ENCODE results near the gene C19orf81.
A peak's percentile ranks its signal among the peaks of the same experiment; 100 is the strongest.

The C19orf81 gene

DNA sequence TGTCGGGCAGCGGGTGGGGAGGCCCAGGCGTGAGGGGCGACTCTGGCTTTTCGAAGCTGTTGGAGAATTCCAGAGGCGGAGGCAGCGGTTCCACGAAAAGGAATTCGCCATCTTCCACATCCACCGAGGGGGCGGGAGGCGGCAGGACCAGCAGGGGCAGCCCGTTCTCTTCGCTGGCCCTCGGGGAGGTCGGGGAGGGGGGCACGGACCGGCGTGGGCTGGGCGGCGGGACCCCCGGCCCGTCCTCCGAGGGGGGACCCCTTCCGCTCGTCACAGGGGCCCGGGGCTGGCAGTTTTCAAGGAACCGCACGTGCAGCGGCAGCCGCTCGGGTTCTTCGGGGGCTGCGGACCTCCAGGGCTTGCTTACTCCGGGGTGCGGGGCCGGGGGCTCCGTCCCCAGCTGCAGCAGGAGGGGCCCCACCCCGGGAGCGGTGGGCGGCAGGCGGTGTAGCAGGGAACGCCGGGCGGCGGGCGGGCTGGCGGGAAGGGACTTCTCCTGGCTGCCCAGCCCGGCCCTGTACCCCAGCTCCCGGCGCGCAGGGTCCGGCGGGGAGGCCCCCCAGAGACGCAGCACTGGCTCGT, 18.0 kb downstream of the C19orf81 start:
- no peak overlapping the region for H3K4me3 ChIP-seq (ENCODE audit: low read length)
- TF ChIP-seq, protein P1, sequence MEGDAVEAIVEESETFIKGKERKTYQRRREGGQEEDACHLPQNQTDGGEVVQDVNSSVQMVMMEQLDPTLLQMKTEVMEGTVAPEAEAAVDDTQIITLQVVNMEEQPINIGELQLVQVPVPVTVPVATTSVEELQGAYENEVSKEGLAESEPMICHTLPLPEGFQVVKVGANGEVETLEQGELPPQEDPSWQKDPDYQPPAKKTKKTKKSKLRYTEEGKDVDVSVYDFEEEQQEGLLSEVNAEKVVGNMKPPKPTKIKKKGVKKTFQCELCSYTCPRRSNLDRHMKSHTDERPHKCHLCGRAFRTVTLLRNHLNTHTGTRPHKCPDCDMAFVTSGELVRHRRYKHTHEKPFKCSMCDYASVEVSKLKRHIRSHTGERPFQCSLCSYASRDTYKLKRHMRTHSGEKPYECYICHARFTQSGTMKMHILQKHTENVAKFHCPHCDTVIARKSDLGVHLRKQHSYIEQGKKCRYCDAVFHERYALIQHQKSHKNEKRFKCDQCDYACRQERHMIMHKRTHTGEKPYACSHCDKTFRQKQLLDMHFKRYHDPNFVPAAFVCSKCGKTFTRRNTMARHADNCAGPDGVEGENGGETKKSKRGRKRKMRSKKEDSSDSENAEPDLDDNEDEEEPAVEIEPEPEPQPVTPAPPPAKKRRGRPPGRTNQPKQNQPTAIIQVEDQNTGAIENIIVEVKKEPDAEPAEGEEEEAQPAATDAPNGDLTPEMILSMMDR (IDR thresholded peaks at IDR 0.05; ENCODE audit: insufficient read depth, low read depth, low read length, missing control alignments), result no peak
- DNase-seq (ENCODE audit: low read depth), result no peak

DNA sequence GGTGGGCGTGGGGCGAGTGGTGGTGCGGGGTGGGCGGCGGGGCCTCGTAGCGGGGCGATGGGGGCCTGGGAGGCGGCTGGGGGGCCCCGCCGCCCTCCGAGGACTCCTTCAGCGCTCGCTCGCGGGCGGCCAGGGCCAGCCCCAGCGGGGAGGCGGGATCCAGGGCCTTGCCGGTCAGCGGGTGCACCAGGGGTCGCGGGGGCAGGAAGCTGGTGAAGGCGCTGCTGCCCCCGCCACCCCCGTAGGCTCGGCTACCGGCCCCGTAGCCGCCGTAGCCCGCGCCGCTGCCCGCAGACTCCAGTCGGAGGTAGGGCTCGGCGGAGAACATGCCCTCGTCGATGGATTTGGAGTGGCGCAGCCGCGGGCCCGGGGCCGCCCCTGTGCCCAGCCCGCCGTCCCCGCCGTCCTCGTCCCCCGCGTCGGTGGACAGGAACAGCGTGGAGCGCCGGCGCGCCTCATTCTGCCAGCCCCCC, 18.6 kb downstream of the C19orf81 start:
- DNase-seq (ENCODE audit: low read depth), result no peak
- H3K4me3 ChIP-seq (ENCODE audit: low read length), result no peak overlapping the region
- TF ChIP-seq, protein P1 (IDR thresholded peaks at IDR 0.05; ENCODE audit: insufficient read depth, low read depth, low read length, missing control alignments), result no peak

DNA sequence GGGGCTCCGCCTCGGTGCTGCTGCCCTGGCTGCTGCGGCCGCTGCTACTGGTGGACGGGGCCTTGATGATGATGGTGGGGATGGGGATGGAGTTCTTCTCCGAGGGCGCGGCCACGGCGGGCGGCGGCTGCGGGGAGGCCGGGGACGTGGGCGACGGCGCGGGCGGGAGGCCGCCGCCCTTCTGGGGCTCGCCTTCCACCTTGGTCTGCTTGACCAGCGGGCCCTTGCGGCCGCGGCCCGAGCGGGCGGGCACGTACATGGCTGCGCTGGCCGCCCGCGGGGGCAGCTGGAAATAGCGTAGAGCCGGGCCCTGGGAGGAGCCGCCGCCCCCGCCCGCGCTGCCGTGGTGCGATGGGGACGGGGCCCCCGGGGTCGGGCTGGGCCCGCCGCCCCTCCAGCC, 19.2 kb downstream of the C19orf81 start:
- no peak for DNase-seq (ENCODE audit: low read depth)
- TF ChIP-seq, protein P1 (IDR thresholded peaks at IDR 0.05; ENCODE audit: insufficient read depth, low read depth, low read length, missing control alignments), result no peak
- H3K4me3 ChIP-seq (ENCODE audit: low read length), result no peak overlapping the region

DNA sequence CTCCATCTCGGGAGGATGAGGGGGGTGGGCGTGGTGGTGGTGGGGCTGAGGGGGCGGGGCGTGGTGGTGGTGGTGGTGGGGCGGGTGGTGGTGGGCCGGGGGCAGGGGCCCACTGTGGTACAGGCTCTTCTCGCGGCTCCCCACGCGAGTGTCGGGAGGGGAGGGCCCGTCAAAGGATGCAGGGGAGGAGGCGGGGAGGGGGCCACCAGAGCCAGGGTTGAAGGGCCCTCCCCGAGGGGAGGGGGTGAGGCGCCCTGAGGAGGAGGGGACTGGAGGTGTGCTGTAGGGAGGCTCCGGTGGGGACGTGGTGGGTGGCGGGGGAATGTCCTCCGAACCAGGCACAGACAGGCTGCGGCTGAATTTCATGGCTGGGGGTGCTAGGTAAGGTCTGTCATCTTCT, 19.6 kb downstream of the C19orf81 start:
- H3K4me3 ChIP-seq (ENCODE audit: low read length), result no peak overlapping the region
- DNase-seq (ENCODE audit: low read depth), result no peak
- TF ChIP-seq, protein P1 (IDR thresholded peaks at IDR 0.05; ENCODE audit: insufficient read depth, low read depth, low read length, missing control alignments), result no peak

DNA sequence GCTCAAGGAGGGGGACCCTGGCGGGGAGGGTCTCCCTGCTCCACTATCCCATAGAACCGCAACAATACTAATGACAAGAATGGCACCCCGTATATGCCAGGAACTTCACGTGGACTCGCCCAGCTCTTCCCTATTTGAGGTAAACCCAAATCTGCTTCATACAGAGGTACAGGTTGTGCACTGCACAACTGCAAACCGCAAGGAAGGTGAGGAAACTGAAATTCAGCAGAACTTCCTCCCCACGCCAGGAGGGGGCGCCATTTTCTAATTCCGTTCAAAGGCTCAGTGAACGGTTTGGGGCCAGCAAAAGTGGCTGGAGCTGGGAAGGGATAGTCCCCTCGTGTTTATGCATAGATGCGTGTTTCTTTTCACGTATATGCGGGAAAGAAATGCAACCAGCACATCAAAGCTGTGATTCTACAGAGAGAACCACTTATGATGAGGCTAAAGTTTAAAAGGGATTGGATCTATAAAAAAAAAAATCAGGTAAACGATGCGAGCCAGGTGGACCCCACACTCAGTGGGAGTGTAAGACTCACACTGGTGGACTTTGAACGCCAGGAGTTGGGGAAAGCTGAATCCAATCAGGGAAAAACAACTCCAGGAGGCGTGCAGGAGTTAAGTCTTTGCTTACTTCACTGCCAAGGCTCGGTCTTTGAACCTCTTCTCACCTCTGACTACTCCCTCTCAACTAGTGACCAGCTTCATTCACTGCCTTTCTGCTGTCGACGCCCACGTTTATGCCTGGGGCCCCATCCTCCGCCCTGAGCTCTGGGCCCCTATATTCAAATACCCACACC, 20.3 kb downstream of the C19orf81 start:
- DNase-seq (ENCODE audit: low read depth), result no peak
- no peak overlapping the region for H3K4me3 ChIP-seq (ENCODE audit: low read length)
- TF ChIP-seq, protein P1 (IDR thresholded peaks at IDR 0.05; ENCODE audit: insufficient read depth, low read depth, low read length, missing control alignments), result peak; percentile 56

DNA sequence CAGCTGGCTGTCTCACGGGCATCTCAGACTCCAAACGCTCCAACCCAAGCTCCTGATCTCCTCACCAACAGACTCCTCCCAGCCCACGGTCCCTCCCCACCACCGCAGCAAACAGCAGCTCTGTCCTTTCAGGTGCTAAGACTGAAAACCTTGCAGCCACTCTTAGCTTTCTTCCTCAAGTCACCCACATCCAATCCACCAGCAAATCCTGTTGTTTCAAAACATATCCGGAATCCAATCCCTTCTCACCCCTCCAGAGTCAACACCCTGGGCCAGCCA, 20.8 kb downstream of the C19orf81 start:
- TF ChIP-seq, protein P1 (IDR thresholded peaks at IDR 0.05; ENCODE audit: insufficient read depth, low read depth, low read length, missing control alignments), result no peak
- no peak for DNase-seq (ENCODE audit: low read depth)

DNA sequence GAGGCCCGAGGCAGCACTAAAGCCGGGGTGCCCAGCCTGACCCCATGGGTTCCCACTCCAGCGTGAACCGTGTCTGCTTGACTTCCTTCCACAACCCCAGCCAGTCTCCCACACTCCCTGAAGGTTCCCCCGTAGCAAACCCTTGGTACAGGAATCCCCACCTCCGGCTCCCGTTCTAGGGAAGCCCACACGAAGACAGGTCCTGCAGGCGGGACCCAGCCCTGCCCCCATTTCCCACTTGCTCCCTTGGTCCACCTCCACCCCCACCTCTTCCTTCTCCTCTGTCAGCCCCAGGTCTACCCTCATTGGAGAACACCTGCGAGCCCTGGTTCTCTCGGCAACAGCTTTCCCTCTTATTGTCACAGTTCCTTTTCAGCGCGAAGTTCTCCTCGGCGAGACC, 23.9 kb downstream of the C19orf81 start:
- DNase-seq (ENCODE audit: low read depth), result no peak
- H3K4me3 ChIP-seq (ENCODE audit: low read length), result no peak overlapping the region
- TF ChIP-seq, protein P1 (IDR thresholded peaks at IDR 0.05; ENCODE audit: insufficient read depth, low read depth, low read length, missing control alignments), result no peak

More for the DNA sequence above, 20.8 kb downstream of the C19orf81 start:
- no peak overlapping the region for H3K4me3 ChIP-seq (ENCODE audit: low read length)
